Fibroblast of skin of abdomen (primary cell): ENCODE data around the gene ADAMTS7.
"Not testable (repeated sequence)": the region's sequence is repeated elsewhere in the genome, so short reads cannot be mapped to it uniquely, and the experiment has no call there.

ENCODE experiments used
- DNase-seq: peaks from one replicate; pipeline ENCODE4 v3.0.0-alpha.2; 2013

Gene ADAMTS7

GRCh38 chr15:78778422-78778821 is 32.8 kb downstream of the ADAMTS7 start:
- DNase-seq = no peak

- not testable (repeated sequence) for DNase-seq
Measured at GRCh38 chr15:78777953-78778345, 33.3 kb downstream of the ADAMTS7 start.

- DNase-seq = not testable (repeated sequence)
Measured at GRCh38 chr15:78777290-78777952, 33.8 kb downstream of the ADAMTS7 start.

GRCh38 chr15:78776046-78776925 is 35.0 kb downstream of the ADAMTS7 start:
- DNase-seq = not testable (repeated sequence)

GRCh38 chr15:78775472-78775871 is 35.8 kb downstream of the ADAMTS7 start:
- no peak for DNase-seq

- not testable (repeated sequence) for DNase-seq
Measured at GRCh38 chr15:78774451-78774990, 36.7 kb downstream of the ADAMTS7 start.

- DNase-seq = not testable (repeated sequence)
Measured at GRCh38 chr15:78773765-78774450, 37.4 kb downstream of the ADAMTS7 start.

- no peak for DNase-seq
Measured at GRCh38 chr15:78772738-78773137, 38.5 kb downstream of the ADAMTS7 start.

GRCh38 chr15:78771436-78772000 is 39.7 kb downstream of the ADAMTS7 start:
- not testable (repeated sequence) for DNase-seq

GRCh38 chr15:78771020-78771419 is 40.2 kb downstream of the ADAMTS7 start:
- not testable (repeated sequence) for DNase-seq

GRCh38 chr15:78769473-78770225 is 41.6 kb downstream of the ADAMTS7 start:
- not testable (repeated sequence) for DNase-seq

GRCh38 chr15:78768531-78769408 is 42.5 kb downstream of the ADAMTS7 start:
- DNase-seq = no peak

- DNase-seq = no peak
Measured at GRCh38 chr15:78768096-78768495, 43.2 kb downstream of the ADAMTS7 start.

GRCh38 chr15:78767331-78767951 is 43.8 kb downstream of the ADAMTS7 start:
- DNase-seq = no peak

- DNase-seq = not testable (repeated sequence)
Measured at GRCh38 chr15:78766641-78767071, 44.6 kb downstream of the ADAMTS7 start.

GRCh38 chr15:78766041-78766440 is 45.2 kb downstream of the ADAMTS7 start:
- no peak for DNase-seq

GRCh38 chr15:78765154-78765860 is 46.0 kb downstream of the ADAMTS7 start:
- DNase-seq = not testable (repeated sequence)

- not testable (repeated sequence) for DNase-seq
Measured at GRCh38 chr15:78764340-78765153, 46.7 kb downstream of the ADAMTS7 start.
